Ishikawa (cell line): Measurements from ENCODE around the gene RRAS2.
A peak's percentile ranks its signal among the peaks of the same experiment; 100 is the strongest.

ENCODE experiments used
- CEBPB ChIP-seq: IDR thresholded peaks from 2 replicates; pipeline ENCODE4 v1.6.1; 2012
- CREB1 ChIP-seq: IDR thresholded peaks from 2 replicates; pipeline ENCODE4 v1.6.1; 2012; ENCODE audit warnings: low read depth
- EGR1 ChIP-seq: IDR thresholded peaks from 2 replicates; pipeline ENCODE4 v1.6.1; 2012
- EP300 ChIP-seq: IDR thresholded peaks from 2 replicates; pipeline ENCODE4 v1.6.1; 2012; ENCODE audit warnings: borderline replicate concordance
- FOXM1 ChIP-seq: IDR thresholded peaks from 2 replicates; pipeline ENCODE4 v1.6.1; 2012; ENCODE audit warnings: low read depth, borderline replicate concordance
- NFIC ChIP-seq: IDR thresholded peaks from 2 replicates; pipeline ENCODE4 v1.6.1; 2012
- RAD21 ChIP-seq: IDR thresholded peaks from 2 replicates; pipeline ENCODE4 v1.6.1; 2012; ENCODE audit warnings: low read depth
- TAF1 ChIP-seq: IDR thresholded peaks from 2 replicates; pipeline ENCODE4 v1.6.1; 2012; ENCODE audit warnings: low read depth, mild to moderate bottlenecking
- TCF12 ChIP-seq: IDR thresholded peaks from 2 replicates; pipeline ENCODE4 v1.6.1; 2012; ENCODE audit warnings: low read depth
- TEAD4 ChIP-seq: IDR thresholded peaks from 2 replicates; pipeline ENCODE4 v1.6.1; 2012
- YY1 ChIP-seq: IDR thresholded peaks from 2 replicates; pipeline ENCODE4 v1.6.1; 2012; ENCODE audit warnings: low read depth
- ZBTB7A ChIP-seq: IDR thresholded peaks from 2 replicates; pipeline ENCODE4 v1.6.1; 2012; ENCODE audit warnings: low read depth
- TF ChIP-seq, protein P1 (sequence below): IDR thresholded peaks from 2 replicates; pipeline ENCODE4 v1.6.1; 2012
- TF ChIP-seq, protein P2 (sequence below): IDR thresholded peaks from 2 replicates; pipeline ENCODE4 v1.6.1; 2012
- TF ChIP-seq, protein P3 (sequence below): IDR thresholded peaks from 2 replicates; pipeline ENCODE4 v1.6.1; 2012; ENCODE audit warnings: low read depth, mild to moderate bottlenecking

The RRAS2 gene

DNA sequence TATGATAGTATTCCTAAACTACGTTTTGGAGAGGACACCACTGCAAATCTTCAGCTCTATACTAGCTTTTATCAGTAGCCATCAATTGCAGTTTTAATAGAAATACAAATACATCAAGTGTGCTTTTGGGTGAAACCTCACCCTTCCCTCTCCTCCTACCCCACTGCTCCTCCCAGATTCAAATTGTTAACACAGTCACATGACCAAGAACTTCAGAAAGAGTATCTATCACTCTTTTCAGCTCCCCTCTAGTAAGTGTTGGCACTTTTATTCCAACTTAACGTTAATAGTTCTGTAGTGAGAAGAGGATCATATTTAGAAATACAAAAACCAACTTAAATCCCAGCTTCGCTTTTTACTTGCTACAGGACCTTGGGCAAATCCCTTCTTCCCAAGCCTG, 17.0 kb downstream of the RRAS2 start:
- TF ChIP-seq, protein P1, sequence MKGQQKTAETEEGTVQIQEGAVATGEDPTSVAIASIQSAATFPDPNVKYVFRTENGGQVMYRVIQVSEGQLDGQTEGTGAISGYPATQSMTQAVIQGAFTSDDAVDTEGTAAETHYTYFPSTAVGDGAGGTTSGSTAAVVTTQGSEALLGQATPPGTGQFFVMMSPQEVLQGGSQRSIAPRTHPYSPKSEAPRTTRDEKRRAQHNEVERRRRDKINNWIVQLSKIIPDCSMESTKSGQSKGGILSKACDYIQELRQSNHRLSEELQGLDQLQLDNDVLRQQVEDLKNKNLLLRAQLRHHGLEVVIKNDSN = 0 out of 2 replicates have a peak, but pooled peaks have one; percentile 7
- no peak for TF ChIP-seq NFIC

DNA sequence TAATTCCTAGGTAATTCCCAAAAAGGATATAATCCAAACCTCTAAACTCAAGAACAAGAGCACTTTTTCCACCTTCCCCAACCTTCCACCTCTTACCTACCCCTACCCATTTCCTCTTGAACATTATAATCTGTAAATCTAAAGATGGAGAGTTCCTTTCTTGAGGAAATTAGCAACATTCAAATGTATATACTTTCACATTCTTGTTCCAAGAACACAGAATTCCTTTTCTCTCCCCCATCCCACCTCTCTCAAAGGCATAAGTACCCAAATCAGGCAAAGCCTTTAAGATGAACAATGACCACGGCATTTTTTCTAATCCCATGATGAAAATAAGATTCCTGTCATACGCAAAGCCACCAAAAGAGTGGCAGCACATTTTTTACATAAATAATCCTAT, 18.3 kb downstream of the RRAS2 start:
- TF ChIP-seq CEBPB (no peak), CREB1 (no peak), EGR1 (no peak), FOXM1 (no peak), TEAD4 (no peak)
- TF ChIP-seq, protein P2, sequence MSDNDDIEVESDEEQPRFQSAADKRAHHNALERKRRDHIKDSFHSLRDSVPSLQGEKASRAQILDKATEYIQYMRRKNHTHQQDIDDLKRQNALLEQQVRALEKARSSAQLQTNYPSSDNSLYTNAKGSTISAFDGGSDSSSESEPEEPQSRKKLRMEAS = no peak

DNA sequence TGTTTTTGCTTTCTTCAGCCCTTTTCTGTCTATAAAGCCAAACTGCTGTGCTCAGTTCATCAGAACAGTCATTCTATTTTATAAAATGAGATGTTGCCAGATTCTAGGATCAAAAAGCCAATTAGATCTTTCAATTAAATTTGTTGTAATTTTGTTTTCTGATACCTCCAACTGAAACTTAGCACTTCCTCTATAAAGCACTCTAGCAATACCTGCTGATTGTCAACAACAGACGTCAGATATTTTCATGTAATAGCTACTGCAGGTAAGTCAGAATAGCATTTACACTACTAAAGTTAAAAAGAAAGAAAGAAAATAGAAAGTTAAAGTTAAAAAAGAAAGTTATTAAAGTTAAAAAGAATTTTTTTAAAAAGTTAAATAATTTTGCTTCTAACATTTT, 19.6 kb downstream of the RRAS2 start:
- TF ChIP-seq, protein P2 = no peak
- TF ChIP-seq EGR1 (no peak), TAF1 (no peak), TEAD4 (no peak), EP300 (no peak), CREB1 (no peak), NFIC (no peak), TCF12 (no peak), CEBPB (no peak)
- TF ChIP-seq, protein P1 = no peak

DNA sequence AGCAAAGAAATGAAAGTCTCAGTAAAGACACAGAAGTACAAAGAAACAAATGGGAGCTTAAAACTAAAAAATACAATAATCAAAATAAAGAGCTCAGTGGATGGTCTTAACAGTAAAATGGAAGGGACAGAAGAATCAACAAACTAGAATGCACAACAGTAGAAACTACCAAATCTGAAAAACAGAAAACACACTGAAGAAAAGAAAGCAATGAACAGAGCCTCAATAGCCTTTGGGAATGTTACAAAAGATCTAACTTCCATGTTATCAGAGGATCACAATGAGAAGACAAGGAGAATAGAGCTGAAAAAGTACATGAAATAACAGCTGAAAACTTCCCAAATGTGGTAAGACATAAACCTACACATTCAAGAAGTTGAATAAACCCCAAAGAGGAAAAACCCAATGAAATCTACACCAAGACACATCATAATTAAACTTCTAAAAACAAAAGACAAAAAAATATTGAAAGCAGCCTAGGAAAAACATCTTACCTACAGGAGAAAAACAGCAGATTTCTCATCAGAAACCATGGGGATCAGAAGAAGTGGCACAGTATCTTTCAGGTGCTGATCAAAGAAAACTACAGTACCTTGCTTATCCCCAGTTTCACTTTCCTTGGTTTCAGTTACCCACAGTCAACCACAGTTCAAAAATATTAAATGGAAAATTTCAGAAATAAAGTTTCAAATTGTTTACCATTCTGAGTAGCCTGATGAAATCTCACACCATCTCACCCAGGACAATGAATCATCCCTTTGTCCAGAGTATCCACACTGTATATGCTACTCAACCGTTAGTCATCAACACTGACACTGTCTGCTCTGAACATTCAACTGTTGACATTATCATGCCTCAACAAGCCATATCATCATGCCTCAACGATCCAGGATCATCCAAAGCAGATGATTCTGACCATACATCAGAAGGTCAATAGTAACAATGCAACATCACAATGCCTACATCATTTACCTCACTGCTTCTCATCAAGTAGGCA, 22.2 kb downstream of the RRAS2 start:
- TF ChIP-seq EP300 (no peak), EGR1 (no peak), RAD21 (no peak), CREB1 (no peak), TEAD4 (no peak), TCF12 (no peak)
- TF ChIP-seq, protein P1 = no peak
- TF ChIP-seq, protein P3, sequence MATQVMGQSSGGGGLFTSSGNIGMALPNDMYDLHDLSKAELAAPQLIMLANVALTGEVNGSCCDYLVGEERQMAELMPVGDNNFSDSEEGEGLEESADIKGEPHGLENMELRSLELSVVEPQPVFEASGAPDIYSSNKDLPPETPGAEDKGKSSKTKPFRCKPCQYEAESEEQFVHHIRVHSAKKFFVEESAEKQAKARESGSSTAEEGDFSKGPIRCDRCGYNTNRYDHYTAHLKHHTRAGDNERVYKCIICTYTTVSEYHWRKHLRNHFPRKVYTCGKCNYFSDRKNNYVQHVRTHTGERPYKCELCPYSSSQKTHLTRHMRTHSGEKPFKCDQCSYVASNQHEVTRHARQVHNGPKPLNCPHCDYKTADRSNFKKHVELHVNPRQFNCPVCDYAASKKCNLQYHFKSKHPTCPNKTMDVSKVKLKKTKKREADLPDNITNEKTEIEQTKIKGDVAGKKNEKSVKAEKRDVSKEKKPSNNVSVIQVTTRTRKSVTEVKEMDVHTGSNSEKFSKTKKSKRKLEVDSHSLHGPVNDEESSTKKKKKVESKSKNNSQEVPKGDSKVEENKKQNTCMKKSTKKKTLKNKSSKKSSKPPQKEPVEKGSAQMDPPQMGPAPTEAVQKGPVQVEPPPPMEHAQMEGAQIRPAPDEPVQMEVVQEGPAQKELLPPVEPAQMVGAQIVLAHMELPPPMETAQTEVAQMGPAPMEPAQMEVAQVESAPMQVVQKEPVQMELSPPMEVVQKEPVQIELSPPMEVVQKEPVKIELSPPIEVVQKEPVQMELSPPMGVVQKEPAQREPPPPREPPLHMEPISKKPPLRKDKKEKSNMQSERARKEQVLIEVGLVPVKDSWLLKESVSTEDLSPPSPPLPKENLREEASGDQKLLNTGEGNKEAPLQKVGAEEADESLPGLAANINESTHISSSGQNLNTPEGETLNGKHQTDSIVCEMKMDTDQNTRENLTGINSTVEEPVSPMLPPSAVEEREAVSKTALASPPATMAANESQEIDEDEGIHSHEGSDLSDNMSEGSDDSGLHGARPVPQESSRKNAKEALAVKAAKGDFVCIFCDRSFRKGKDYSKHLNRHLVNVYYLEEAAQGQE = no peak

DNA sequence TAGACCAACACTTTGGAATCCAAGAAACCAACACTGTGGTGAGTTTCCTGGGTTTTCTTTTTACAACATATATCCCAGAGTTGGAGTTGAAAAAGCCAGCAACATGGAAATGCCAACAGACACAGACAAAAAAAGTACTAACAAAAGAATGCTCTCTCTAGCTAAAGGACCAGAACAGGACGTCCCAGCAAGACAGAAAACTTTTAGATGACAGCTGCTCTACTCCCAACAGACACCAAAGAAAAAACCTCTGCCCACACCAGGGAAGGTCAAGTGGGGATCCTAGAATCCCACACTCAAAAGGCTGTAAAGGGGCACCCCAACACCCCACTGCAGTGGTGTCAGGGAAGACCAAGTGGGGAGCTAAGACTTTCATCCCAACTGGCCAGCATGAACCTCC, 23.3 kb downstream of the RRAS2 start:
- TF ChIP-seq EP300 (no peak), TCF12 (no peak), EGR1 (no peak), TEAD4 (no peak)
- TF ChIP-seq, protein P1 = no peak
- TF ChIP-seq, protein P2 = no peak
- TF ChIP-seq, protein P3 = no peak

DNA sequence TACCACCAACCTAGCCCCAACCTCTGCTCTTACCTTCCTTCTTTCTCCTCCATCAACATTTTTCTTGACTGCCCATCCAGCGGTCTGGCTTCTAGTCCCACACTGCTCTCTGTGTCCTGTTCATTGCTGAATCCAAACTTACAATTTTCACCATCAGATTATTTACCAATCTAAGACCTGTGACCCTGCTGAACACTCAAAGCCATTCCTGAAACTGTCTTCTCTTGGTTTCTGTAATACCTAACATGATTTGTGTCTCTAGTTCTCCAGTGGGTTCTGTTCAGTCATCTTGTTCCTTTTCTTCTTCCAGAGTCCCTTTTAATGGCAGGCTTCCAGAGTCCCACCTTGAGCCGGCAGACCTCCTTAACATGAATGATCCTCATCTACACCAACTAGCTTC, 24.1 kb downstream of the RRAS2 start:
- TF ChIP-seq YY1 = no peak
- TF ChIP-seq TCF12 = no peak
- no peak for TF ChIP-seq CREB1
- TF ChIP-seq, protein P3 = no peak
- no peak for TF ChIP-seq NFIC
- no peak for TF ChIP-seq RAD21
- TF ChIP-seq TAF1 = no peak
- TF ChIP-seq FOXM1 = no peak
- TF ChIP-seq EGR1 = no peak
- TF ChIP-seq CEBPB = no peak
- TF ChIP-seq EP300 = no peak
- TF ChIP-seq ZBTB7A = no peak
- TF ChIP-seq, protein P1 = no peak
- TF ChIP-seq, protein P2 = no peak
- no peak for TF ChIP-seq TEAD4
